IMR-90 (cell line): ENCODE measurements around the gene ARHGAP19.

Experiments
- RAD21 ChIP-seq: IDR thresholded peaks from 2 replicates; pipeline ENCODE4 v1.6.1; 2012; ENCODE audit warnings: low read length, improper control_type of control experiment
- TF ChIP-seq, protein P1 (sequence below): conservative IDR thresholded peaks from 2 replicates; pipeline ENCODE4 v1.5.1; 2012; ENCODE audit warnings: mild to moderate bottlenecking, low read depth, low read length, improper control_type of control experiment

DNA sequence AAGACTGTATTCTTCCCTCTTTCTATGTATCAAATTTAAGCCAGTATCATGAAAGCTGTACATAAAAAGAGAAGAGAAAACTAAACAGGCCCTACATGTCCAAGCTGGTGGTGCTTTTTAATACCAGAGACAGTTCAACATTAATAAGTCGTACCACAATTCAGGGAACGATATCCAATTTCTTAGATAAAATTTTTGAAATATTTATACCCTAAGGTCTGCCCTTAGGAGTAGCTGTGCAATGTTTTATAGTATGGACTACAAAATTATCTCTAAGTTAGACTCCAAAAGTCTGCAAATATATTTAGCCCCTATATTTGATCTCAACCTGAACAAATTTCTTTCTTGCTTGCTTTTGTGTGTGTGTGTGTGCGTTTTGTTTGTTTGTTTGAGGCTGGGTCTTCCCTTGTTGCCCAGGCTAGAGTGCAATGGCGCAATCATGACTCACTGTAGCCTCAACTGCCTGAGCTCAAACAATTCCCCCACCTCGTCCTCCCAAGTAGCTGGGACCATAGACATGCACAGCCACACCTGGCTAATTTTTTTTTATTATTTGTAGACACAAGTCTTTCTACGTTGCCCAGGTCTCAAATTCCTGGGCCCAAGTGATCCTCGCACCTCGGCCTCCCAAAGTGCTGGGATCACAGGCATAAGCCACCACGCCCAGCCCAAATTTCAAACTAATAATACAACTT is 13.2 kb downstream of the ARHGAP19 start:
- TF ChIP-seq, protein P1, sequence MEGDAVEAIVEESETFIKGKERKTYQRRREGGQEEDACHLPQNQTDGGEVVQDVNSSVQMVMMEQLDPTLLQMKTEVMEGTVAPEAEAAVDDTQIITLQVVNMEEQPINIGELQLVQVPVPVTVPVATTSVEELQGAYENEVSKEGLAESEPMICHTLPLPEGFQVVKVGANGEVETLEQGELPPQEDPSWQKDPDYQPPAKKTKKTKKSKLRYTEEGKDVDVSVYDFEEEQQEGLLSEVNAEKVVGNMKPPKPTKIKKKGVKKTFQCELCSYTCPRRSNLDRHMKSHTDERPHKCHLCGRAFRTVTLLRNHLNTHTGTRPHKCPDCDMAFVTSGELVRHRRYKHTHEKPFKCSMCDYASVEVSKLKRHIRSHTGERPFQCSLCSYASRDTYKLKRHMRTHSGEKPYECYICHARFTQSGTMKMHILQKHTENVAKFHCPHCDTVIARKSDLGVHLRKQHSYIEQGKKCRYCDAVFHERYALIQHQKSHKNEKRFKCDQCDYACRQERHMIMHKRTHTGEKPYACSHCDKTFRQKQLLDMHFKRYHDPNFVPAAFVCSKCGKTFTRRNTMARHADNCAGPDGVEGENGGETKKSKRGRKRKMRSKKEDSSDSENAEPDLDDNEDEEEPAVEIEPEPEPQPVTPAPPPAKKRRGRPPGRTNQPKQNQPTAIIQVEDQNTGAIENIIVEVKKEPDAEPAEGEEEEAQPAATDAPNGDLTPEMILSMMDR = no peak
- TF ChIP-seq RAD21 = no peak
